Panc1 (cell line): ENCODE measurements around the gene CYB561D1. TPM values are rescaled to one million over a fixed set of nuclear protein-coding genes. Genes with fewer than 3 reads are reported as not detected.

Source experiments
- ATAC-seq: fragments of 200-7000 bp; cut with Tn5 transposase; 2 replicates; pipeline ENCODE4 v1.9.1; 2020; ENCODE audit warnings: mild to moderate bottlenecking, moderate library complexity
- BruUV-seq: library from RNA; stranded (reverse); fragments of 400-500 nt; replicated peaks from 2 replicates; lab custom pipeline; 2021; lab: Mats Ljungman, UMichigan
- CTCF ChIA-PET: fragments of 300-600 bp; sonication (Branson Sonifier 250); formaldehyde crosslinking; loops from one replicate; lab custom pipeline; 2022; ENCODE audit warnings: antibody characterized with exemption; lab: Charles Lee
- POLR2A ChIA-PET: fragments of 300-600 bp; sonication (Branson Sonifier 250); formaldehyde crosslinking; loops from one replicate; lab custom pipeline; 2022; ENCODE audit warnings: antibody characterized with exemption; lab: Charles Lee
- DNase-seq: peaks from one replicate; pipeline ENCODE4 v3.0.0-alpha.2; 2010; ENCODE audit warnings: low read depth, low spot score
- H3K27ac ChIP-seq: 2 replicates; pipeline ENCODE4 v1.5.1; 2011; ENCODE audit warnings: mild to moderate bottlenecking, low read length, inconsistent platforms
- H3K27me3 ChIP-seq: fragments of 200-500 bp; sonication (Bioruptor generic); 2 replicates; pipeline ENCODE4 v1.6.0; 2014; ENCODE audit warnings: low read length, inconsistent platforms; ENCODE audit not compliant: control insufficient read depth, insufficient read depth
- H3K36me3 ChIP-seq: fragments of 200-500 bp; sonication (Bioruptor generic); 2 replicates; pipeline ENCODE4 v1.5.1; 2014; ENCODE audit warnings: inconsistent platforms, mild to moderate bottlenecking, low read length, moderate library complexity; ENCODE audit not compliant: control insufficient read depth, insufficient read depth
- H3K4me1 ChIP-seq: 2 replicates; pipeline ENCODE4 v1.5.1; 2011; ENCODE audit warnings: inconsistent platforms, mild to moderate bottlenecking, low read length, moderate library complexity; ENCODE audit not compliant: control insufficient read depth, insufficient read depth
- H3K4me3 ChIP-seq, 2 experiments: 2 replicates each; pipeline ENCODE4 v1.5.1; 2011 to 2012; ENCODE audit warnings: low read depth in 2 of 2, low read length in 2 of 2, mild to moderate bottlenecking in 2 of 2, inconsistent platforms in 1 of 2, moderate library complexity in 1 of 2
- H3K9me3 ChIP-seq: fragments of 200-500 bp; sonication (Bioruptor generic); 2 replicates; pipeline ENCODE4 v1.5.1; 2014; ENCODE audit warnings: low read depth, mild to moderate bottlenecking, inconsistent platforms, low read length, moderate library complexity; ENCODE audit not compliant: control insufficient read depth, insufficient read depth
- POLR2AphosphoS5 ChIP-seq: IDR thresholded peaks from 2 replicates; pipeline ENCODE4 v1.6.1; 2012; ENCODE audit warnings: mild to moderate bottlenecking, low read depth, low read length, moderate library complexity
- SIN3A ChIP-seq: IDR thresholded peaks from 2 replicates; pipeline ENCODE4 v1.6.1; 2012; ENCODE audit warnings: low read depth, mild to moderate bottlenecking, low read length, moderate library complexity, borderline replicate concordance; ENCODE audit not compliant: insufficient read depth
- TCF7L2 ChIP-seq: IDR thresholded peaks from 2 replicates; pipeline ENCODE4 v1.6.1; 2011; ENCODE audit warnings: mild to moderate bottlenecking, low read depth, low read length, inconsistent platforms
- in situ Hi-C: cut with HindIII; loops from 2 replicates; pipeline ENCODE4 v1.10.0; 2016; ENCODE audit warnings: low sequenced_read_pairs, low pct_unique_long_range_greater_than_20kb
- intact Hi-C: fragments of 100-400 bp; cut with micrococcal nuclease; formaldehyde crosslinking; loops from one replicate; pipeline ENCODE4 v1.10.0; 2022; ENCODE audit not compliant: unreplicated experiment
- total RNA-seq: library from RNA; stranded (reverse); gene quantifications from one replicate; pipeline ENCODE4 v1.2.1, GENCODE V29; 2021; ENCODE audit not compliant: unreplicated experiment
- TF ChIP-seq, protein P1 (sequence below), 2 experiments: IDR thresholded peaks; 2 replicates each; pipeline ENCODE4 v1.6.1; 2011 to 2012; ENCODE audit warnings: low read depth in 2 of 2, control low read depth in 1 of 2, low read length in 1 of 2, mild to moderate bottlenecking in 1 of 2, moderate library complexity in 1 of 2; ENCODE audit not compliant: insufficient read depth in 1 of 2
- TF ChIP-seq, protein P2 (sequence below): fragments of 450-650 bp; IDR thresholded peaks from 2 replicates; pipeline ENCODE4 v1.5.1; 2017; ENCODE audit warnings: mild to moderate bottlenecking

Gene CYB561D1
- total RNA-seq, 1 experiment from 2014 or later: 4.5 TPM

DNA sequence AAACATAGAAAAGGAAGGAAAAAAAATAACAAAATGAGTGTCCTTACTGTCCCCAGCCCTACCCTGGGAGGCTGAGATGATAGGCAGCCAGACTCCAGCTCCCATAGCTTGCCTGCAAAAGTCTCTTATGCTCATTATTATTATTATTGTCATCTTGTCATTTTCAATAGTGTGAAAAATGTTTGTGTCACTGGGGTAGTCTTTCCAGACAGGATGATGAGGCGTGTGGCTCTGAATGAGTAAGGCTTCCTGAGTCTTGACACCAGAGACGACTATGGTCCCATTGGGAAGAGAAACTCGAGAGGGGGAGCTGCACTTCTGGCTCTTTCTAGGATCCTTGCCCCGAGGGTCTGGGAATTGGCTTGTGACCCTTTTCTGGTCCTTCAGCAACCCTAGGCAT lies 1.1 kb upstream of the CYB561D1 start:
- H3K27me3 ChIP-seq: no peaks in the 10 kb centered on the region
- POLR2A ChIA-PET: interaction anchor here (0.6 kb wide), 1 partner anchor 12 kb away, joined by 4 read pairs; no protein-coding TSS in a partner anchor
- intact Hi-C loops: loop anchor here (2.0 kb wide), 1 partner anchor 40 kb away; no protein-coding TSS in a partner anchor
- CTCF ChIA-PET: interaction anchor here (2.3 kb wide), 1 partner anchor 39 kb away, joined by 15 read pairs; no protein-coding TSS in a partner anchor
- TF ChIP-seq, protein P1, sequence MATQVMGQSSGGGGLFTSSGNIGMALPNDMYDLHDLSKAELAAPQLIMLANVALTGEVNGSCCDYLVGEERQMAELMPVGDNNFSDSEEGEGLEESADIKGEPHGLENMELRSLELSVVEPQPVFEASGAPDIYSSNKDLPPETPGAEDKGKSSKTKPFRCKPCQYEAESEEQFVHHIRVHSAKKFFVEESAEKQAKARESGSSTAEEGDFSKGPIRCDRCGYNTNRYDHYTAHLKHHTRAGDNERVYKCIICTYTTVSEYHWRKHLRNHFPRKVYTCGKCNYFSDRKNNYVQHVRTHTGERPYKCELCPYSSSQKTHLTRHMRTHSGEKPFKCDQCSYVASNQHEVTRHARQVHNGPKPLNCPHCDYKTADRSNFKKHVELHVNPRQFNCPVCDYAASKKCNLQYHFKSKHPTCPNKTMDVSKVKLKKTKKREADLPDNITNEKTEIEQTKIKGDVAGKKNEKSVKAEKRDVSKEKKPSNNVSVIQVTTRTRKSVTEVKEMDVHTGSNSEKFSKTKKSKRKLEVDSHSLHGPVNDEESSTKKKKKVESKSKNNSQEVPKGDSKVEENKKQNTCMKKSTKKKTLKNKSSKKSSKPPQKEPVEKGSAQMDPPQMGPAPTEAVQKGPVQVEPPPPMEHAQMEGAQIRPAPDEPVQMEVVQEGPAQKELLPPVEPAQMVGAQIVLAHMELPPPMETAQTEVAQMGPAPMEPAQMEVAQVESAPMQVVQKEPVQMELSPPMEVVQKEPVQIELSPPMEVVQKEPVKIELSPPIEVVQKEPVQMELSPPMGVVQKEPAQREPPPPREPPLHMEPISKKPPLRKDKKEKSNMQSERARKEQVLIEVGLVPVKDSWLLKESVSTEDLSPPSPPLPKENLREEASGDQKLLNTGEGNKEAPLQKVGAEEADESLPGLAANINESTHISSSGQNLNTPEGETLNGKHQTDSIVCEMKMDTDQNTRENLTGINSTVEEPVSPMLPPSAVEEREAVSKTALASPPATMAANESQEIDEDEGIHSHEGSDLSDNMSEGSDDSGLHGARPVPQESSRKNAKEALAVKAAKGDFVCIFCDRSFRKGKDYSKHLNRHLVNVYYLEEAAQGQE (IDR thresholded peaks at IDR 0.05; ENCODE audit: insufficient read depth in 1 of 2, low read depth in 2 of 2, low read length in 1 of 2): no peak
- no peak for TF ChIP-seq TCF7L2
- no peak for TF ChIP-seq POLR2AphosphoS5
- TF ChIP-seq, protein P2, sequence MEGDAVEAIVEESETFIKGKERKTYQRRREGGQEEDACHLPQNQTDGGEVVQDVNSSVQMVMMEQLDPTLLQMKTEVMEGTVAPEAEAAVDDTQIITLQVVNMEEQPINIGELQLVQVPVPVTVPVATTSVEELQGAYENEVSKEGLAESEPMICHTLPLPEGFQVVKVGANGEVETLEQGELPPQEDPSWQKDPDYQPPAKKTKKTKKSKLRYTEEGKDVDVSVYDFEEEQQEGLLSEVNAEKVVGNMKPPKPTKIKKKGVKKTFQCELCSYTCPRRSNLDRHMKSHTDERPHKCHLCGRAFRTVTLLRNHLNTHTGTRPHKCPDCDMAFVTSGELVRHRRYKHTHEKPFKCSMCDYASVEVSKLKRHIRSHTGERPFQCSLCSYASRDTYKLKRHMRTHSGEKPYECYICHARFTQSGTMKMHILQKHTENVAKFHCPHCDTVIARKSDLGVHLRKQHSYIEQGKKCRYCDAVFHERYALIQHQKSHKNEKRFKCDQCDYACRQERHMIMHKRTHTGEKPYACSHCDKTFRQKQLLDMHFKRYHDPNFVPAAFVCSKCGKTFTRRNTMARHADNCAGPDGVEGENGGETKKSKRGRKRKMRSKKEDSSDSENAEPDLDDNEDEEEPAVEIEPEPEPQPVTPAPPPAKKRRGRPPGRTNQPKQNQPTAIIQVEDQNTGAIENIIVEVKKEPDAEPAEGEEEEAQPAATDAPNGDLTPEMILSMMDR: no peak
- no peak for TF ChIP-seq SIN3A
- no peak overlapping the region for H3K4me3 ChIP-seq
- H3K36me3 ChIP-seq: no peaks in the 10 kb centered on the region; the same call in 1 of the 2 replicates
- DNase-seq (no peak), ATAC-seq (no peak)
- no peak overlapping the region for H3K27ac ChIP-seq
- H3K4me1 ChIP-seq: peaks cover 6% of the 10 kb centered on the region; the same call in 1 of the 2 replicates
- in situ Hi-C loops: no loop called here
- H3K9me3 ChIP-seq: no peaks in the 10 kb centered on the region
- no TSS peak for BruUV-seq

DNA sequence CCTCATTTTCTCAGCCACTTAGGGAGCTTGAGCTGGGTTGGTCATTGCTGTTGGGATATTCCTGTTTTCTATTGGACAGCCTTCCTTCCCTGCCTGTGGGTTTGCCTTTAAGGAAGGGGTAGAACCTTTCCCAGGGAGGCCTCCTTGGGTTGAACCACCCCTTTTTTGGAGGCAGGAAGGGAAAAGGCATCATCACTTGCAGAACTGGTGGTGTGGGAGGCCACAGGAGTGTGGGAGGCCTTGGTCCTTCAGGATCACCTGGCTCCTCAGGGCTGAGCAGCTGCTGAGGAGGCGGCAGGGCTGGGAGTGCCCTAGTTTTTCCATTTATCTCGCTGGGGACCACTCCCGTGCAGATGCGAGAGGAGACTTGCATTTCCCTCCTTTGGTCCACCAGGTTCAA lies 667 bp upstream of the CYB561D1 start:
- CTCF ChIA-PET: interaction anchor here (2.3 kb wide), 1 partner anchor 39 kb away, joined by 15 read pairs; no protein-coding TSS in a partner anchor
- intact Hi-C loops: loop anchor here (2.0 kb wide), 1 partner anchor 40 kb away; no protein-coding TSS in a partner anchor
- in situ Hi-C loops: no loop called here
- no peaks in the 10 kb centered on the region for H3K27me3 ChIP-seq
- no peaks in the 10 kb centered on the region for H3K9me3 ChIP-seq
- no peak for TF ChIP-seq SIN3A
- TF ChIP-seq, protein P2: no peak
- TF ChIP-seq, protein P1 (IDR thresholded peaks at IDR 0.05; ENCODE audit: insufficient read depth in 1 of 2, low read depth in 2 of 2, low read length in 1 of 2): no peak
- no peak for TF ChIP-seq TCF7L2
- no peak for TF ChIP-seq POLR2AphosphoS5
- no peaks in the 10 kb centered on the region; the same call in 1 of the 2 replicates for H3K36me3 ChIP-seq
- BruUV-seq: no TSS peak
- H3K4me1 ChIP-seq: peaks cover 6% of the 10 kb centered on the region; the same call in 1 of the 2 replicates
- no peak for DNase-seq
- H3K4me3 ChIP-seq: peak overlapping the region; percentile 71 to 75; a peak in 3 of 4 replicates
- POLR2A ChIA-PET: no interaction called here
- no peak for ATAC-seq
- H3K27ac ChIP-seq: peak overlapping the region; percentile 73
